Measurements from ENCODE around the gene F2RL2. TPM values are rescaled to one million over a fixed set of nuclear protein-coding genes. Genes with fewer than 3 reads are reported as not detected.

F2RL2 gene
- polyA plus RNA-seq, 1 donor, result 5.4 TPM

- DNase-seq, result no peak
- Histone ChIP-seq H3K4me3 (ENCODE audit: low read length) (no peak overlapping the region), H3K9me3 (ENCODE audit: control insufficient read depth, low read depth, low read length) (no peaks in the 10 kb centered on the region), H3K27me3 (ENCODE audit: control insufficient read depth, insufficient read depth, low read length) (no peaks in the 10 kb centered on the region), H3K27ac (ENCODE audit: low read length) (no peak overlapping the region), H3K4me1 (ENCODE audit: control insufficient read depth, insufficient read depth, low read length) (no peaks in the 10 kb centered on the region), H3K36me3 (ENCODE audit: control insufficient read depth, insufficient read depth, low read length) (no peaks in the 10 kb centered on the region)
- 70% methylated on average over 2 of the region's 4 CpGs for WGBS (ENCODE audit: insufficient coverage, low lambda C conversion rate)
Observed at GRCh38 chr5:76570153-76570552, 53.0 kb downstream of the F2RL2 start.

Other genes with a start within 250 kb of the F2RL2 start
- gene IQGAP2, start 220.1 kb downstream of the F2RL2 start, polyA plus RNA-seq, result 29.2 TPM
- gene F2R, start 92.7 kb upstream of the F2RL2 start, polyA plus RNA-seq, result 52.5 TPM
- 76.0 TPM for gene F2RL1, start 195.6 kb upstream of the F2RL2 start, polyA plus RNA-seq
- gene S100Z, start 226.6 kb upstream of the F2RL2 start, polyA plus RNA-seq, result 0.51 TPM

Data from large intestine (tissue), 3 donors.